Smooth muscle cell (in vitro differentiated cells): ENCODE measurements around the gene FZD1. TPM values are rescaled to one million over a fixed set of nuclear protein-coding genes. Genes with fewer than 3 reads are reported as not detected.

Experiments used
- DNase-seq: peaks from one replicate; lab custom pipeline; 2025; ENCODE audit not compliant: unreplicated experiment; lab: John Stamatoyannopoulos, UW
- H2AFZ ChIP-seq: fragments of 200-600 bp; sonication (generic); 2 replicates; pipeline ENCODE4 v1.6.0; 2016; ENCODE audit warnings: antibody characterized with exemption, low read depth, mild to moderate bottlenecking
- H3F3A ChIP-seq: fragments of 200-600 bp; sonication (generic); 2 replicates; pipeline ENCODE4 v1.6.0; 2017; ENCODE audit warnings: antibody characterized with exemption, low read depth
- H3K27ac ChIP-seq: fragments of 200-600 bp; sonication (generic); 2 replicates; pipeline ENCODE4 v1.5.1; 2016; ENCODE audit warnings: low read depth, mild to moderate bottlenecking
- H3K27me3 ChIP-seq: fragments of 200-600 bp; sonication (generic); 2 replicates; pipeline ENCODE4 v1.6.1; 2016; ENCODE audit warnings: low read depth, mild to moderate bottlenecking
- H3K36me3 ChIP-seq: fragments of 200-600 bp; sonication (generic); 2 replicates; pipeline ENCODE4 v1.5.1; 2016; ENCODE audit warnings: low read depth
- H3K4me1 ChIP-seq: fragments of 200-600 bp; sonication (generic); 2 replicates; pipeline ENCODE4 v1.5.1; 2016; ENCODE audit warnings: low read depth
- H3K4me2 ChIP-seq: fragments of 200-600 bp; sonication (generic); 2 replicates; pipeline ENCODE4 v1.6.0; 2016; ENCODE audit warnings: mild to moderate bottlenecking
- H3K4me3 ChIP-seq: fragments of 200-600 bp; sonication (generic); 2 replicates; pipeline ENCODE4 v1.5.1; 2016; ENCODE audit warnings: mild to moderate bottlenecking
- H3K79me2 ChIP-seq: fragments of 200-600 bp; sonication (generic); 2 replicates; pipeline ENCODE4 v1.6.0; 2016; ENCODE audit warnings: low read depth, mild to moderate bottlenecking
- H3K9ac ChIP-seq: fragments of 200-600 bp; sonication (generic); 2 replicates; pipeline ENCODE4 v1.6.0; 2016; ENCODE audit warnings: low read depth
- H3K9me3 ChIP-seq: fragments of 200-600 bp; sonication (generic); replicated peaks from 2 replicates; pipeline ENCODE4 v1.5.1; 2016; ENCODE audit warnings: low read depth
- H4K20me1 ChIP-seq: fragments of 200-600 bp; sonication (generic); 2 replicates; pipeline ENCODE4 v1.6.0; 2016; ENCODE audit warnings: low read depth
- WGBS: methylation state at CpG from one replicate; pipeline ENCODE4 v1.1.7; 2016; ENCODE audit warnings: low lambda C conversion rate; 5-methylcytosine and 5-hydroxymethylcytosine counted together
- polyA plus RNA-seq: library from polyadenylated mRNA; unstranded; fragments of >200 nt; fragmentation: Nextera tagmentation; extraction: Ambion mirVana; gene quantifications from 2 replicates; pipeline ENCODE4 v1.2.1, GENCODE V29; 2016
- total RNA-seq: library from RNA; depleted of rRNA; stranded (reverse); fragments of >200 nt; gene quantifications from 2 replicates; pipeline ENCODE4 v1.2.3, GENCODE V29; 2014
- TF ChIP-seq, protein P1 (sequence below): fragments of 200-600 bp; sonication (generic); IDR thresholded peaks from 2 replicates; pipeline ENCODE4 v1.5.1; 2017; ENCODE audit warnings: borderline replicate concordance, mild to moderate bottlenecking, antibody characterized with exemption; ENCODE audit not compliant: insufficient read depth, poor library complexity, severe bottlenecking

Gene FZD1
- total and polyA plus RNA-seq, 2 experiments from 2014 or later: 32.4 to 36.2 TPM

DNA sequence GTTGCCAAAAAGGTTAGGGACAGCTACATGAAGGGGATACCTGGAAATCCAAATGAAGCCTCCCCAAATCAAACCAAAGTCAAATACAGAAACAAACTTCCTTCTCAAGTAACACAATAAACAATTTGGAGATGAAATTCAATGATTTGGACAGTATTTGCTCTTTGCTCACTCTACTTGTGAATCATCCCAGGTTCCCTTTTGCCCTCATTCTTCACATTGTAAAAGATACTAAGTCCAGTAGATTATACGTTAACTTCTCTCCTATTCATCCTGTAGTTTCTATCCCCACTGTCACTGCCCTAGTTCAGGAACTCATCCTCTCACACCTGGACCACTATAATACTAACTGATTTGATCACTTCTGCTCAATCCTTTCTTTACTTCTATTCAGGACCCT is 28.3 kb downstream of the FZD1 start:
- Histone ChIP-seq H4K20me1 (no peaks in the 10 kb centered on the region), H3K9me3 (no peaks in the 10 kb centered on the region), H3K36me3 (no peaks in the 10 kb centered on the region), H3F3A (no peaks in the 10 kb centered on the region), H3K4me1 (no peaks in the 10 kb centered on the region), H2AFZ (no peak overlapping the region), H3K4me3 (no peak overlapping the region), H3K27ac (no peak overlapping the region), H3K79me2 (no peaks in the 10 kb centered on the region), H3K4me2 (no peak overlapping the region), H3K9ac (no peak overlapping the region), H3K27me3 (peaks cover 7% of the 10 kb centered on the region)
- TF ChIP-seq, protein P1, sequence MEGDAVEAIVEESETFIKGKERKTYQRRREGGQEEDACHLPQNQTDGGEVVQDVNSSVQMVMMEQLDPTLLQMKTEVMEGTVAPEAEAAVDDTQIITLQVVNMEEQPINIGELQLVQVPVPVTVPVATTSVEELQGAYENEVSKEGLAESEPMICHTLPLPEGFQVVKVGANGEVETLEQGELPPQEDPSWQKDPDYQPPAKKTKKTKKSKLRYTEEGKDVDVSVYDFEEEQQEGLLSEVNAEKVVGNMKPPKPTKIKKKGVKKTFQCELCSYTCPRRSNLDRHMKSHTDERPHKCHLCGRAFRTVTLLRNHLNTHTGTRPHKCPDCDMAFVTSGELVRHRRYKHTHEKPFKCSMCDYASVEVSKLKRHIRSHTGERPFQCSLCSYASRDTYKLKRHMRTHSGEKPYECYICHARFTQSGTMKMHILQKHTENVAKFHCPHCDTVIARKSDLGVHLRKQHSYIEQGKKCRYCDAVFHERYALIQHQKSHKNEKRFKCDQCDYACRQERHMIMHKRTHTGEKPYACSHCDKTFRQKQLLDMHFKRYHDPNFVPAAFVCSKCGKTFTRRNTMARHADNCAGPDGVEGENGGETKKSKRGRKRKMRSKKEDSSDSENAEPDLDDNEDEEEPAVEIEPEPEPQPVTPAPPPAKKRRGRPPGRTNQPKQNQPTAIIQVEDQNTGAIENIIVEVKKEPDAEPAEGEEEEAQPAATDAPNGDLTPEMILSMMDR: no peak
- no peak for DNase-seq
- WGBS: 79% methylated on average over 1 of the region's 1 CpG

DNA sequence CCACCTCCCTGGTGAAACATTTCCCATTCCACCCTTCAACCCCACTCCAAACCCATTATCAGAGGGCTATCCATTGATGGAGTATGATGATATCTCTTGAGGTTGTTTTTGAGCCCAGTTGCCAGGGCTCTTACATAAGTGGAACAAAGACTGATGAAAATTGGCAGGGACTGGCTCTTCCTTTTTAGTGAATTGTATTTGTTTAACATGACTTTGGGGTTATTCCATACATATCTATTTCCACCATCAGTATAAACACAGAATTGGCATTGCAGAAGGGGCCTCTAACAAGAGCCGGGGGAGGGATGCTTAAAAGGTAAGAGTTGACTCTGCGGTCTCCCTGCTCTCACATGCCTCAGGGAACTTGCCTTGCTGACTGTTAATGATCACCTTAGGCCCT is 28.9 kb downstream of the FZD1 start:
- no peaks in the 10 kb centered on the region for H3K36me3 ChIP-seq
- no peak overlapping the region for H2AFZ ChIP-seq
- TF ChIP-seq, protein P1: no peak
- no peak for DNase-seq
- no peak overlapping the region for H3K4me3 ChIP-seq
- no peaks in the 10 kb centered on the region for H4K20me1 ChIP-seq
- no peaks in the 10 kb centered on the region for H3K9me3 ChIP-seq
- H3K27ac ChIP-seq: no peak overlapping the region
- H3K4me2 ChIP-seq: no peak overlapping the region
- H3K4me1 ChIP-seq: no peaks in the 10 kb centered on the region
- no peaks in the 10 kb centered on the region for H3K79me2 ChIP-seq
- H3K9ac ChIP-seq: no peak overlapping the region
- H3F3A ChIP-seq: no peaks in the 10 kb centered on the region
- WGBS: 84% methylated on average over 2 of the region's 2 CpGs
- peaks cover 7% of the 10 kb centered on the region for H3K27me3 ChIP-seq

DNA sequence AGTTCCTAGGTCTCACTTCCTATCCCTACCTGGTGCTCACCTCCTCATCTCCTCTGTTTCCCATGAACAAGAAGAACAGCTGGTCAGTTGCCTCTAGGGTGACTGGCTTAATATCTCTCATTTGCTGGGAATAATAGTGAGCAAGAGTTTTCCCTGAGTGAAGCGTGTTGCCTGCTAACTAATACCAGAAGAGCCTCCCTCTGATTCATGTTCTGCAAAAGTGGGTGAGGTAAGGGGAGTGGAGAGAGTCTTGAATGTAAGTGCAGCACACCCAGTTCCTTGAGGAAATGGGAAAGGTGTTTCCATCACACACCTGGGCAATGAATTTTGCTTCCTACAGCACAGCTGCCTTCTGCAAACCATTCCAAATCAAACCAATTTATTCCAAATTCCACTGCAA is 29.6 kb downstream of the FZD1 start:
- Histone ChIP-seq H3F3A (no peaks in the 10 kb centered on the region), H4K20me1 (no peaks in the 10 kb centered on the region), H3K4me1 (no peaks in the 10 kb centered on the region), H3K27me3 (peaks cover 7% of the 10 kb centered on the region), H3K36me3 (no peaks in the 10 kb centered on the region), H3K4me3 (no peak overlapping the region), H3K9ac (no peak overlapping the region), H3K27ac (no peak overlapping the region), H3K9me3 (no peaks in the 10 kb centered on the region), H3K4me2 (no peak overlapping the region), H3K79me2 (no peaks in the 10 kb centered on the region), H2AFZ (no peak overlapping the region)
- DNase-seq: no peak
- whole genome bisulfite sequencing: 63% methylated on average over 1 of the region's 1 CpG
- TF ChIP-seq, protein P1: no peak

DNA sequence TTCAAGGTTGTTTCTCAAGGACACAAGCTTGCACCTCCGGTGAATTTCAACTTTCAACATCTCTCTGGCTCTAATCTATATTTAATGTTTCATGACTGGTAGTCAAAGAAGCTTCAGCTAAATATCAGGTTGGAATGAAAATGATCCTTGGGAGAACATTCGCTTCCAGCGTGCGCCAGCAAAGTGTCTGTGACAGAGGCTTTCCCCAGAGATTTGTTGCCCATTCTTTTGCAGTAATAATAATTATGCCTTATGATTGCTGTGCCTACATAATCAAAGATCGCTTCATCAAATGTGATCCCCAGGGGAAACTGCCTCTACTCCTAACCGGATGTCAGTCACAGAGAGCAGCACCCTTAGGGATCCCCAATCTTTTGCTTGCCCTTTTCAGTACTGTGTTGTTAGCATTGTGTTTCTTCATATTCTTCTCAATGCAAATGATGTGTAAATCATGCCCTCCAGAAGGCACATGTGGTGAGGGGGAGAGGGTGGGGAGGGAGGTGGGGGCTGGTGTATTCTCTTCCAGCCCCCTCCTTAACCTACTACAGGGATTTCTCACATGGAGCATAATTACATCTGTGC is 30.5 kb downstream of the FZD1 start:
- Histone ChIP-seq H3K27me3 (peaks cover 7% of the 10 kb centered on the region), H3K27ac (no peak overlapping the region), H3K79me2 (no peaks in the 10 kb centered on the region)

More for the DNA sequence above, 30.5 kb downstream of the FZD1 start:
- no peaks in the 10 kb centered on the region for H3K4me1 ChIP-seq
- H3K9me3 ChIP-seq: no peaks in the 10 kb centered on the region
- no peak overlapping the region for H2AFZ ChIP-seq
- H4K20me1 ChIP-seq: no peaks in the 10 kb centered on the region
- no peaks in the 10 kb centered on the region for H3K36me3 ChIP-seq
- H3F3A ChIP-seq: no peaks in the 10 kb centered on the region
- no peak overlapping the region for H3K4me3 ChIP-seq
- DNase-seq: no peak
- TF ChIP-seq, protein P1: no peak
- 91% methylated on average over 6 of the region's 6 CpGs for WGBS
- H3K4me2 ChIP-seq: no peak overlapping the region
- H3K9ac ChIP-seq: no peak overlapping the region
